ENCODE data around the gene PLIN3. TPM values are rescaled to one million over a fixed set of nuclear protein-coding genes. Genes with fewer than 3 reads are reported as not detected.

The PLIN3 gene
- total and polyA plus RNA-seq, 2 of the 8 experiments (the other 6 are each of a cell fraction or from before 2014, with no cell fraction given), result 60.7 to 61.5 TPM

GRCh38 chr19:4911786-4912672, 44.6 kb upstream of the PLIN3 start (continued):
- TF ChIP-seq CHD7 (IDR thresholded peaks at IDR 0.05; ENCODE audit: insufficient replicate concordance, low read length) (no peak), SIN3A (conservative IDR thresholded peaks at IDR 0.05 in 1 of 2, IDR thresholded peaks at IDR 0.05 in 1 of 2; ENCODE audit: low read depth in 1 of 2, low read length in 2 of 2) (no peak), NRF1 (IDR thresholded peaks at IDR 0.05; ENCODE audit: low read depth, low read length) (no peak), EGR1 (IDR thresholded peaks at IDR 0.05; ENCODE audit: borderline replicate concordance, low read depth, low read length) (no peak), SIRT6 (IDR thresholded peaks at IDR 0.05; ENCODE audit: low read length) (no peak), BACH1 (IDR thresholded peaks at IDR 0.05; ENCODE audit: low read length) (no peak), CBX5 (IDR thresholded peaks at IDR 0.05; ENCODE audit: low read depth, low read length) (no peak)
